ENCODE results near the gene UBE2G2. TPM values are rescaled to one million over a fixed set of nuclear protein-coding genes. Genes with fewer than 3 reads are reported as not detected.

Gene UBE2G2
- total RNA-seq, 4 donors from 2014 or later: 62.5 to 126 (median 91.6) TPM

DNA sequence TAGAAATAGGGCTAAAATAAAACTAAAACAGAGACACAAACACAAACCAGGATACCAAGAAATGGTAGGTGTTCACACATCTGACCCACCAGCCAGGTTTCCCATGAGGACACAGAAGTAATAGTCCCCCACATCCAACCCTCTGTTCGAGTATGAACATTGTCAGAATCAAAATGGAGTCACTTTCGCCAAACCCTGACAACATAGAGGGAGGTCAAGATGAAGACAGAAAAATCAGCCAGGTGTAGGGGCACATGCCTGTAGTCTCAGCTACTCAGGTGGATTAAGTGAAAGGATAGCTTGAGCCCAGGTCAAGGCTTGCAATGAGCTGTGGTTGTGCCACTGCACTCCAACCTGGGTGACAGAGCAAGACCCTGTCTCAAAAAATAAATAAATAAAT is 3.8 kb downstream of the UBE2G2 start:
- WGBS: 90% methylated on average over 2 of the region's 2 CpGs

DNA sequence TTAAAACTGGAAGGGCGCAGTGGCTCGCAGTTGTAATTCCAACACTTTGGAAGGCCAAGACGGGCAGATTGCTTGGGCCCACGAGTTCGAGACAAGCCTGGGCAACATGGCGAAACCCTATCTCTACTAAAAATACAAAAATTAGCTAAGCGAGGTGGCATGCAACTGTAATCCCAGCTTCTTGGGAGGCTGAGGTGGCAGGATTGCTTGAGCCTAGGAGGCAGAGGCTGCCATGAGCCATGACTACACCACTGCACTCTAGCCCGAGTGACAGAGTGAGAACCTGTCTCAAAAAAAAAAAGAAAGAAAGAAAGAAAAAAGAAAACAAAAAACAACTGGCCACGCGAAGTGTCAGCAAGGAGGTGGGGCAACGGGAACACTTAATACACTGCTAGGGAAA is 6.3 kb downstream of the UBE2G2 start:
- Histone ChIP-seq H3K27me3 (no peaks in the 10 kb centered on the region), H3K27ac (no peak overlapping the region), H3K9me3 (no peaks in the 10 kb centered on the region), H3K4me3 (no peak overlapping the region), H3K36me3 (peaks cover 12% of the 10 kb centered on the region), H3K4me1 (peaks cover 23% of the 10 kb centered on the region)
- no peak for DNase-seq (ENCODE audit: low spot score in 2 of 2)
- no peak for TF ChIP-seq EP300 (IDR thresholded peaks at IDR 0.05)
- no peak for TF ChIP-seq POLR2A (IDR thresholded peaks at IDR 0.05)
- no peak for TF ChIP-seq POLR2AphosphoS5 (IDR thresholded peaks at IDR 0.05)
- no peak for TF ChIP-seq CTCF (IDR thresholded peaks at IDR 0.05)
- WGBS: 89% methylated on average over 11 of the region's 11 CpGs

More for the DNA sequence above, 3.8 kb downstream of the UBE2G2 start:
- TF ChIP-seq POLR2A (IDR thresholded peaks at IDR 0.05) (no peak), POLR2AphosphoS5 (IDR thresholded peaks at IDR 0.05) (no peak), CTCF (IDR thresholded peaks at IDR 0.05) (no peak), EP300 (IDR thresholded peaks at IDR 0.05) (no peak)
- H3K9me3 ChIP-seq: no peaks in the 10 kb centered on the region
- H3K4me1 ChIP-seq: peaks cover 38% of the 10 kb centered on the region
- H3K36me3 ChIP-seq: peaks cover 5% of the 10 kb centered on the region
- H3K27ac ChIP-seq: no peak overlapping the region
- H3K4me3 ChIP-seq: no peak overlapping the region
- H3K27me3 ChIP-seq: no peaks in the 10 kb centered on the region
- DNase-seq (ENCODE audit: low spot score in 2 of 2): no peak

- Histone ChIP-seq H3K27ac (no peak overlapping the region), H3K9me3 (no peaks in the 10 kb centered on the region), H3K4me1 (peaks cover 10% of the 10 kb centered on the region), H3K27me3 (no peaks in the 10 kb centered on the region), H3K36me3 (peaks cover 7% of the 10 kb centered on the region), H3K4me3 (no peak overlapping the region)
- 26% methylated on average over 4 of the region's 4 CpGs for WGBS
- TF ChIP-seq EP300 (IDR thresholded peaks at IDR 0.05): no peak
- TF ChIP-seq POLR2AphosphoS5 (IDR thresholded peaks at IDR 0.05): no peak
- TF ChIP-seq POLR2A (IDR thresholded peaks at IDR 0.05): no peak
- TF ChIP-seq CTCF (IDR thresholded peaks at IDR 0.05): no peak
- no peak for DNase-seq (ENCODE audit: low spot score in 2 of 2)
Measured at GRCh38 chr21:44793592-44794374, 7.8 kb downstream of the UBE2G2 start.

GRCh38 chr21:44792702-44793591 is 8.7 kb downstream of the UBE2G2 start:
- no peak for TF ChIP-seq POLR2AphosphoS5 (IDR thresholded peaks at IDR 0.05)
- TF ChIP-seq CTCF (IDR thresholded peaks at IDR 0.05): peak; percentile 61 to 69
- Histone ChIP-seq H3K27ac (no peak overlapping the region), H3K27me3 (no peaks in the 10 kb centered on the region), H3K4me1 (peaks cover 10% of the 10 kb centered on the region), H3K9me3 (no peaks in the 10 kb centered on the region), H3K36me3 (peaks cover 7% of the 10 kb centered on the region), H3K4me3 (no peak overlapping the region)
- 18% methylated on average over 9 of the region's 10 CpGs for WGBS
- no peak for DNase-seq (ENCODE audit: low spot score in 2 of 2)

DNA sequence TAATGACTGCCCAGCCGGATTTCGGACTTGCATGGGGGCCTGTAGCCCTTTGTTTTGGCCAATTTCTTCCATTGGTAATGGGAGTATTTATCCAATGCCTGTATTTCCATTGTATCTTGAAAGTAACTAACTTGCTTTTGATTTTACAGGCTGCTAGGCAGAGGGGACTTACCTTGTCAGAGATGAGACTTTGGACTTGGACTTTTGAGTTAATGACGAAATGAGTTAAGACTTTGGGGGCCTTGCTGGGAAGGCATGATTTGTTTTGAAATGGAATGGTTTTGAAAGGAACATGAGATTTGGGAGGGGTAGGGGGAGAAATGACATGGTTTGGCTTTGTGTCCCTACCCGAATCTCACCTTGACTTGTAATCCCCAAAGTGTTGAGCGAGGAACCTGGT is 9.6 kb downstream of the UBE2G2 start:
- TF ChIP-seq CTCF (IDR thresholded peaks at IDR 0.05) (no peak), EP300 (IDR thresholded peaks at IDR 0.05) (no peak), POLR2A (IDR thresholded peaks at IDR 0.05) (no peak), POLR2AphosphoS5 (IDR thresholded peaks at IDR 0.05) (no peak)
- Histone ChIP-seq H3K27me3 (no peaks in the 10 kb centered on the region), H3K4me3 (no peak overlapping the region), H3K27ac (no peak overlapping the region), H3K36me3 (peaks cover 7% of the 10 kb centered on the region), H3K9me3 (no peaks in the 10 kb centered on the region), H3K4me1 (peaks cover 10% of the 10 kb centered on the region)
- no peak for DNase-seq (ENCODE audit: low spot score in 2 of 2)
- 97% methylated on average over 5 of the region's 5 CpGs for WGBS
